ENCODE results near the gene CFAP100. TPM values are rescaled to one million over a fixed set of nuclear protein-coding genes. Genes with fewer than 3 reads are reported as not detected.

CFAP100 gene
- total RNA-seq, 2 experiments from 2014 or later, result not detected

GRCh38 chr3:126360046-126360713 lies 34.5 kb upstream of the CFAP100 start:
- intact Hi-C loops (cut with micrococcal nuclease), result no loop called here
- DNase-seq, result no peak
- H3K4me3 Mint-ChIP-seq, result no peak overlapping the region
- peaks cover 14% of the 10 kb centered on the region for H3K4me1 Mint-ChIP-seq (ENCODE audit: low read depth)
- H3K9me3 Mint-ChIP-seq, result no peaks in the 10 kb centered on the region
- peaks cover 52% of the 10 kb centered on the region for H3K27me3 Mint-ChIP-seq
- H3K27ac Mint-ChIP-seq, result no peak overlapping the region
- POLR2A ChIA-PET, result no interaction called here
- no peaks in the 10 kb centered on the region for H3K36me3 Mint-ChIP-seq
- CTCF ChIA-PET, result no interaction called here

- no peak for DNase-seq
- intact Hi-C loops (cut with micrococcal nuclease), result no loop called here
- Mint-ChIP-seq H3K36me3 (no peaks in the 10 kb centered on the region), H3K4me3 (no peak overlapping the region), H3K27me3 (peaks cover 46% of the 10 kb centered on the region), H3K4me1 (ENCODE audit: low read depth) (peaks cover 14% of the 10 kb centered on the region), H3K9me3 (no peaks in the 10 kb centered on the region), H3K27ac (no peak overlapping the region)
- ChIA-PET CTCF (no interaction called here), POLR2A (no interaction called here)
Observed at GRCh38 chr3:126360714-126361060, 34.0 kb upstream of the CFAP100 start.

- POLR2A ChIA-PET, result interaction anchor here (0.6 kb wide), 1 partner anchor 198 kb away, joined by 3 read pairs; no protein-coding TSS in a partner anchor
- no peak overlapping the region for H3K27ac Mint-ChIP-seq
- no peaks in the 10 kb centered on the region for H3K36me3 Mint-ChIP-seq
- H3K4me1 Mint-ChIP-seq (ENCODE audit: low read depth), result peaks cover 13% of the 10 kb centered on the region
- intact Hi-C loops (cut with micrococcal nuclease), result no loop called here
- CTCF ChIA-PET, result no interaction called here
- H3K27me3 Mint-ChIP-seq, result peaks cover 45% of the 10 kb centered on the region
- H3K4me3 Mint-ChIP-seq, result no peak overlapping the region
- DNase-seq, result no peak
- no peaks in the 10 kb centered on the region for H3K9me3 Mint-ChIP-seq
Observed at GRCh38 chr3:126361211-126361610, 33.5 kb upstream of the CFAP100 start.

- H3K4me3 Mint-ChIP-seq, result no peak overlapping the region
- no peaks in the 10 kb centered on the region for H3K4me1 Mint-ChIP-seq (ENCODE audit: low read depth)
- H3K9me3 Mint-ChIP-seq, result no peaks in the 10 kb centered on the region
- intact Hi-C loops (cut with micrococcal nuclease), result no loop called here
- DNase-seq, result no peak
- ChIA-PET CTCF (no interaction called here), POLR2A (no interaction called here)
- H3K36me3 Mint-ChIP-seq, result no peaks in the 10 kb centered on the region
- H3K27me3 Mint-ChIP-seq, result peaks cover 26% of the 10 kb centered on the region
- H3K27ac Mint-ChIP-seq, result no peak overlapping the region
Observed at GRCh38 chr3:126364130-126364695, 30.5 kb upstream of the CFAP100 start.

GRCh38 chr3:126364731-126365301 lies 29.9 kb upstream of the CFAP100 start:
- intact Hi-C loops (cut with micrococcal nuclease), result no loop called here
- CTCF ChIA-PET, result no interaction called here
- Mint-ChIP-seq H3K27me3 (peaks cover 21% of the 10 kb centered on the region), H3K27ac (no peak overlapping the region), H3K4me3 (no peak overlapping the region), H3K9me3 (no peaks in the 10 kb centered on the region), H3K36me3 (no peaks in the 10 kb centered on the region), H3K4me1 (ENCODE audit: low read depth) (no peaks in the 10 kb centered on the region)
- POLR2A ChIA-PET, result no interaction called here
- DNase-seq, result no peak

- Mint-ChIP-seq H3K27me3 (peaks cover 15% of the 10 kb centered on the region), H3K36me3 (no peaks in the 10 kb centered on the region), H3K27ac (no peak overlapping the region), H3K4me3 (no peak overlapping the region), H3K4me1 (ENCODE audit: low read depth) (no peaks in the 10 kb centered on the region), H3K9me3 (no peaks in the 10 kb centered on the region)
- CTCF ChIA-PET, result interaction anchor here (0.6 kb wide), 1 partner anchor 168 kb away, joined by 3 read pairs; no protein-coding TSS in a partner anchor
- intact Hi-C loops (cut with micrococcal nuclease), result no loop called here
- POLR2A ChIA-PET, result no interaction called here
- no peak for DNase-seq
Observed at GRCh38 chr3:126365351-126366277, 29.1 kb upstream of the CFAP100 start.

- H3K4me3 Mint-ChIP-seq, result no peak overlapping the region
- H3K9me3 Mint-ChIP-seq, result no peaks in the 10 kb centered on the region
- CTCF ChIA-PET, result no interaction called here
- no peaks in the 10 kb centered on the region for H3K36me3 Mint-ChIP-seq
- H3K4me1 Mint-ChIP-seq (ENCODE audit: low read depth), result no peaks in the 10 kb centered on the region
- no peak overlapping the region for H3K27ac Mint-ChIP-seq
- no peak for DNase-seq
- POLR2A ChIA-PET, result no interaction called here
- intact Hi-C loops (cut with micrococcal nuclease), result no loop called here
- peaks cover 5% of the 10 kb centered on the region for H3K27me3 Mint-ChIP-seq
Observed at GRCh38 chr3:126367316-126367805, 27.3 kb upstream of the CFAP100 start.

- H3K4me3 Mint-ChIP-seq, result no peak overlapping the region
- intact Hi-C loops (cut with micrococcal nuclease), result no loop called here
- H3K4me1 Mint-ChIP-seq (ENCODE audit: low read depth), result no peaks in the 10 kb centered on the region
- CTCF ChIA-PET, result no interaction called here
- no peak for DNase-seq
- H3K36me3 Mint-ChIP-seq, result no peaks in the 10 kb centered on the region
- H3K27me3 Mint-ChIP-seq, result no peaks in the 10 kb centered on the region
- no peaks in the 10 kb centered on the region for H3K9me3 Mint-ChIP-seq
- H3K27ac Mint-ChIP-seq, result no peak overlapping the region
- POLR2A ChIA-PET, result no interaction called here
Observed at GRCh38 chr3:126369490-126369889, 25.2 kb upstream of the CFAP100 start.

GRCh38 chr3:126370055-126370454 lies 24.7 kb upstream of the CFAP100 start:
- CTCF ChIA-PET, result no interaction called here
- intact Hi-C loops (cut with micrococcal nuclease), result no loop called here
- H3K9me3 Mint-ChIP-seq, result no peaks in the 10 kb centered on the region
- POLR2A ChIA-PET, result no interaction called here
- no peak for DNase-seq
- no peaks in the 10 kb centered on the region for H3K27me3 Mint-ChIP-seq
- no peak overlapping the region for H3K4me3 Mint-ChIP-seq
- H3K4me1 Mint-ChIP-seq (ENCODE audit: low read depth), result no peaks in the 10 kb centered on the region
- no peak overlapping the region for H3K27ac Mint-ChIP-seq
- no peaks in the 10 kb centered on the region for H3K36me3 Mint-ChIP-seq

GRCh38 chr3:126370606-126371005 lies 24.1 kb upstream of the CFAP100 start:
- Mint-ChIP-seq H3K36me3 (no peaks in the 10 kb centered on the region), H3K4me3 (no peak overlapping the region), H3K27me3 (no peaks in the 10 kb centered on the region), H3K27ac (no peak overlapping the region), H3K9me3 (no peaks in the 10 kb centered on the region), H3K4me1 (ENCODE audit: low read depth) (no peaks in the 10 kb centered on the region)
- CTCF ChIA-PET, result no interaction called here
- POLR2A ChIA-PET, result no interaction called here
- intact Hi-C loops (cut with micrococcal nuclease), result no loop called here
- no peak for DNase-seq

- Mint-ChIP-seq H3K27ac (no peak overlapping the region), H3K27me3 (no peaks in the 10 kb centered on the region), H3K4me1 (ENCODE audit: low read depth) (no peaks in the 10 kb centered on the region), H3K9me3 (no peaks in the 10 kb centered on the region), H3K36me3 (no peaks in the 10 kb centered on the region), H3K4me3 (no peak overlapping the region)
- POLR2A ChIA-PET, result no interaction called here
- CTCF ChIA-PET, result no interaction called here
- intact Hi-C loops (cut with micrococcal nuclease), result no loop called here
- DNase-seq, result no peak
Observed at GRCh38 chr3:126371096-126371705, 23.5 kb upstream of the CFAP100 start.

Data from activated CD4-positive, alpha-beta memory T cell treated with anti-CD3 and anti-CD28 coated beads for 36 hours (primary cell).